HAP-1 (cell line): ENCODE data around the gene AP3S2.

Source experiments
- DNase-seq, 2 experiments: peaks; one replicate each; pipeline ENCODE4 v3.0.0-alpha.2; 2016 to 2020; ENCODE audit warnings: low spot score in 2 of 2
- H3K27me3 ChIP-seq: fragments of 250-450 bp; sonication (Bioruptor Pico); 2 replicates; pipeline ENCODE4 v1.5.1; 2020; ENCODE audit warnings: low read depth, mild to moderate bottlenecking, moderate library complexity
- H3K36me3 ChIP-seq: fragments of 250-450 bp; sonication (Bioruptor Pico); replicated peaks from 2 replicates; pipeline ENCODE4 v1.5.1; 2020; ENCODE audit warnings: mild to moderate bottlenecking
- H3K4me1 ChIP-seq: fragments of 250-450 bp; sonication (Bioruptor Pico); 2 replicates; pipeline ENCODE4 v1.5.1; 2020; ENCODE audit warnings: mild to moderate bottlenecking
- H3K4me3 ChIP-seq: fragments of 250-450 bp; sonication (Bioruptor Pico); 2 replicates; pipeline ENCODE4 v1.5.1; 2020; ENCODE audit warnings: mild to moderate bottlenecking, moderate library complexity
- H3K9me3 ChIP-seq: fragments of 250-450 bp; sonication (Bioruptor Pico); 2 replicates; pipeline ENCODE4 v1.5.1; 2020; ENCODE audit warnings: mild to moderate bottlenecking, moderate library complexity
- in situ Hi-C: fragments of 300-500 bp; cut with MboI; formaldehyde crosslinking; loops from 3 replicates; pipeline ENCODE4 v1.14.3; 2020; ENCODE audit warnings: low sequenced_read_pairs, inconsistent platforms, mixed read lengths

The AP3S2 gene

DNA sequence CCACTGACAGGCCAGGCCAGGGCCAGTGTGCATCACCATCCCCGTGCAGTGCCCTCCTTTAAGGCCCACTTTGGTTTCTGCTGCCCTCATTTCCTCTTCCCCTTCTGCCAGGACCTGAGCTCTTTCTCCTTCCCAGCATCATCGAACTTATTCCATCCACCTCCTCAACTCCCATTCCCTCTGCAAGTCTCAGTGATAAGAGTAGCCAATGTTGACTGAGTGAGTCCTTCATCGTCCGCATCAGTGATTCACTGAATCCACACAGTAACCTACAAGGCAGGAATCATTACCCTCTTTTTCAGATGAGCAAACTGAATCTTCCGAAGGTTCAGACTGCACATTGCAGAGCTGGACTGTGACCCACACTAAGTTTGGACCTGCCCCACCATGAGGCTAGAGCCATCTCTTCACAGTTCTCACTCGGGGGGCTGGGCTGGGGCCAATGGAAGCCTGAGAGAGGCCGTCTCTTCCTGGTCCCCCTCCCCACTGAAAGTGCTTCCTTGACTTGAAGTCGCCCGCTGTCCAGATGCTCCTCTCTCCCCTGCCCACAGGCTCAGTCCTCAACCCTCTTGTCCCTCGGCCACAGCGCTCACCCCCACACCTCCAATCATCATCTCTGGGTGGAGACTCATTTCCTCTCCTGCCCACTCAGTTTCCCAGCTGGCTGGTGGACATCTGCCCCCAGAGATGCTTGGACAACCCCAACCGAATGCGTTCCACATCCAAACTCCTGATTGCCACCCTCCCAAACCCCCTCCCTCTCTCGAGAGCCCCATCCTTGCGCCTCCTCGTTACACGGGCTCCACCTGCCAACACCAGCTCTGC is 64.0 kb downstream of the AP3S2 start:
- peaks cover 15% of the 10 kb centered on the region for H3K36me3 ChIP-seq
- H3K27me3 ChIP-seq: no peaks in the 10 kb centered on the region
- DNase-seq: no peak
- in situ Hi-C loops: no loop called here
- H3K4me1 ChIP-seq: no peaks in the 10 kb centered on the region
- no peaks in the 10 kb centered on the region for H3K9me3 ChIP-seq
- no peak overlapping the region for H3K4me3 ChIP-seq

GRCh38 chr15:89829161-89829560 is 64.6 kb downstream of the AP3S2 start:
- DNase-seq: no peak
- no peak overlapping the region for H3K4me3 ChIP-seq
- in situ Hi-C loops: no loop called here

DNA sequence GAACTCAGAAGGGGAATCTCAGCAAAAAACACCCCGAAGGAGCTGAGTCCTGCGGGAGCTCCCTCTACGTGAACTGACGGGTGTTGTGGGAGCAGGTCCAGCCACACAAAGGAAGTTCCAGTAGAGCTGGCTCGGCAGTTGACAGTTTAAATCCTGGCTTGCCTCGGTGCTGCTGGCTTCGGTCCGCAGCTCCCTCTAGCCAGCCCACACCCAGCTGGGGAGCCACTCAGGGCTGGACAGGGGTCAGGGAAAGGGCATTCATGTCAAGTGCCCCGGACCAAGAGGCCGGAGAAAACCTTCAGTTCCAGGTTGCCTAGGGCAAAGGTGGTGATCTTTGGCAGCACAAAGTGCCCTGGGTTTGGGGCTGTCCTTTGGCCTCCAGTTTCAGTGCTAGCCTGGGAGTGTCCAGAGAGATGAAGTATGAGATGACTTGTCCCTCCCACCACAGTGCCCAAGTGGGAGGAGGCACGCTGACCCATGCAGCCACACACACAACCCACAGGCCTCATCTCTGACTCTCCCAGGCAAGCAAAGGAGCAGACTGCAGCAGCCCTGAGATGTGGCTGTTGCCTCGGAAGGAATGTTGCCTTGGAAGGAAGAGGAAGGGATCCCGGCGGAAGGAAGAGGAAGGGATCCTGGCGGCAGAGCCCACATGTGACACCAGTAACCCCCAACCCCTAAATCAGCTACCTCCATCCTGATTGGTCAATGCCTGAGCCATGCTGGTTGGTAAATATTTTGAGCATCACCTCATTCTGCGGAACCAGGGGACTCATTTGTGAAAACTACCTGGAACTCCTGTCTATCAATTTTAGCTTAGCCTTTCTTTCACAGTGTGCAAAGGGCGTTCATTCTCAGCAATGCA is 65.3 kb downstream of the AP3S2 start:
- Histone ChIP-seq H3K27me3 (no peaks in the 10 kb centered on the region), H3K9me3 (no peaks in the 10 kb centered on the region), H3K4me1 (no peaks in the 10 kb centered on the region), H3K4me3 (no peak overlapping the region), H3K36me3 (peaks cover 4% of the 10 kb centered on the region)
- no peak for DNase-seq
- in situ Hi-C loops: no loop called here

More at GRCh38 chr15:89829161-89829560, 64.6 kb downstream of the AP3S2 start:
- Histone ChIP-seq H3K9me3 (no peaks in the 10 kb centered on the region), H3K4me1 (no peaks in the 10 kb centered on the region), H3K27me3 (no peaks in the 10 kb centered on the region), H3K36me3 (peaks cover 11% of the 10 kb centered on the region)

- DNase-seq: no peak
- Histone ChIP-seq H3K36me3 (no peaks in the 10 kb centered on the region), H3K27me3 (no peaks in the 10 kb centered on the region), H3K4me1 (no peaks in the 10 kb centered on the region), H3K4me3 (no peak overlapping the region), H3K9me3 (no peaks in the 10 kb centered on the region)
- in situ Hi-C loops: no loop called here
These were observed 66.0 kb downstream of the AP3S2 start for GRCh38 chr15:89827829-89828228.

- Histone ChIP-seq H3K27me3 (no peaks in the 10 kb centered on the region), H3K4me1 (no peaks in the 10 kb centered on the region), H3K4me3 (no peak overlapping the region), H3K36me3 (no peaks in the 10 kb centered on the region), H3K9me3 (no peaks in the 10 kb centered on the region)
- DNase-seq: no peak
- in situ Hi-C loops: no loop called here
These were observed 66.8 kb downstream of the AP3S2 start for GRCh38 chr15:89826671-89827655.

- DNase-seq: no peak
- H3K4me1 ChIP-seq: no peaks in the 10 kb centered on the region
- H3K4me3 ChIP-seq: no peak overlapping the region
- no peaks in the 10 kb centered on the region for H3K27me3 ChIP-seq
- in situ Hi-C loops: no loop called here
- no peaks in the 10 kb centered on the region for H3K9me3 ChIP-seq
- H3K36me3 ChIP-seq: no peaks in the 10 kb centered on the region
These were observed 68.4 kb downstream of the AP3S2 start for GRCh38 chr15:89825271-89825940.

- H3K9me3 ChIP-seq: no peaks in the 10 kb centered on the region
These were observed 69.3 kb downstream of the AP3S2 start for GRCh38 chr15:89824607-89824867.

DNA sequence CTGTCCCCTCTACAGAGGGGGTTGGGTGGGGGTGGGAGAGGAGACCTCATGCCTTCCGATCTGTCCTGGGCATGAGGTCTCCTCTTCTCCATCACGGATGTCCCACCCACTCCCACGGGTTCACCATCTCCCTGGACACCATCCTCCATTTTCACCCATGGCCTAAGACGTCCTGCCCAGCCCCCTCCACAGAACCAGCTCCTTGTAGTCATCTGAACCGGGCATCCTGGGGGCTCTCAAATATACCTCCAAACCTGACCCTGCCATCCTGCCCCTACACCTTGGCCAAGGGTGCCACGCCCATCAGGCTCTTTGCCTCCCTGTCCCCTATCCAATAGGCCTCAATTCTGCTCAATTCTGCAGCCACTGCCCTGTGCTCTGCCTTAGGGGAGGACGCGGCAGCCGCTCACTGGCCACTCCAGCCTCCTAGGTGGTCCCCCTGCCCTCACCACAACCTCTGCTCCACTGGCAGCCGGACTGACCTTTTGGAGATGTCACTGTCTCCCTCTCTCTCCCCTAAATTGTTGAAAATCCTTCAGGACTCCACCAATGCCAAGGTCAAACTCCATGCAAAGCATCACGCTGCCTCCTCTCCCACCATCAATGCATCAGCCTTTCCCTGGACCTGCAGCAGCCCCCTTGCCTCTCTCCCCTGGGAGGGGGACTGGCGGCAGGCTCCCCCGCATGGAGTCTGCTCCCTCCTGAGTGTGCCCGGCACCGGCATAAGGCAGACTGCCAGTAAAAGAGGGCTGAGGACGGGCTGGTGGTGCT is 69.8 kb downstream of the AP3S2 start:
- Histone ChIP-seq H3K9me3 (no peaks in the 10 kb centered on the region), H3K4me1 (no peaks in the 10 kb centered on the region), H3K4me3 (no peak overlapping the region), H3K27me3 (no peaks in the 10 kb centered on the region), H3K36me3 (no peaks in the 10 kb centered on the region)
- DNase-seq: no peak
- in situ Hi-C loops: no loop called here

More at GRCh38 chr15:89824607-89824867, 69.3 kb downstream of the AP3S2 start:
- H3K27me3 ChIP-seq: no peaks in the 10 kb centered on the region
- no peaks in the 10 kb centered on the region for H3K36me3 ChIP-seq
- no peak for DNase-seq
- no peak overlapping the region for H3K4me3 ChIP-seq
- no peaks in the 10 kb centered on the region for H3K4me1 ChIP-seq
- in situ Hi-C loops: no loop called here

DNA sequence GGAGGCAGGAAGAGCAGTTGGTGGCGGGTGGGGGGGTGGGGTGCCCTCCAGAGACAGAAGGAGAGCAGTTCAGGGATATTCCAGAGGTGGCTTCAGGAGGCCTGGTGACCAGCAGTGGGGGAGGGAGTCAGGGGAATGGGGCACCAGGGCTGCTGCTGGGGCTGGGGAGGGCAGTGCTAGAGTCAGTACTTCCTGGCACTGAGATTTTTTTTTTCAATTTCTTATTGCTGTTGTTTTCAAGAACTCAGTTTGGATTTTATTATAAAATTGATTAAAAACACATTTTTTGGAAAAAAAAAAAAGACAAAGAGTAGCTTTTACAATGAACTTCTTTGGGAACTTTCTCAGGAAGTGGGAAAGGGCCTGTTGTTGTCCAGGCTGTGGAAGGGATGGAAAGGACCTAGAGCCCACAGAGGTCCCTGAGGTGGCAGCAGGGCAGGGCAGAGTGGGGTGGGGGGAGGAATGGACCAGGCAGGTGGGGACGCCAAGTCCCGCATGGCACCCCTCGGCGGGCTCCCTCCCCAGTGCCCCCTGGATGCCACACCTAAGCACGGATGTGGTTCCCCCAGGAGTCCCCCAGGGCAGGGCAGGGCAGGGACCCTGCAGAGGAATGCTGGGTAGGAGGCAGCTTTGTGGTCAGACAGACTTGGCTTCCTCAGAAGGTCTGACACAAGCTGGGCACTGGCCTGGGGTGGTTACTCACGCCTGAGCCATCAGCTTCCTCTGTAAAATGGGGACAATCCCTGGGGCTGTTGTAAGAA is 70.7 kb downstream of the AP3S2 start:
- Histone ChIP-seq H3K4me3 (no peak overlapping the region), H3K36me3 (no peaks in the 10 kb centered on the region), H3K27me3 (no peaks in the 10 kb centered on the region), H3K4me1 (no peaks in the 10 kb centered on the region), H3K9me3 (no peaks in the 10 kb centered on the region)
- in situ Hi-C loops: no loop called here
- no peak for DNase-seq

- H3K9me3 ChIP-seq: no peaks in the 10 kb centered on the region
- in situ Hi-C loops: no loop called here
- H3K36me3 ChIP-seq: no peaks in the 10 kb centered on the region
- H3K4me3 ChIP-seq: no peak overlapping the region
- no peaks in the 10 kb centered on the region for H3K4me1 ChIP-seq
- no peak for DNase-seq
- H3K27me3 ChIP-seq: no peaks in the 10 kb centered on the region
These were observed 71.2 kb downstream of the AP3S2 start for GRCh38 chr15:89822611-89822950.

GRCh38 chr15:89822026-89822425 is 71.8 kb downstream of the AP3S2 start:
- Histone ChIP-seq H3K9me3 (no peaks in the 10 kb centered on the region), H3K4me1 (no peaks in the 10 kb centered on the region), H3K27me3 (no peaks in the 10 kb centered on the region), H3K36me3 (no peaks in the 10 kb centered on the region), H3K4me3 (no peak overlapping the region)
- DNase-seq: no peak
- in situ Hi-C loops: no loop called here
